ENCODE data around the gene CFAP97. TPM values are rescaled to one million over a fixed set of nuclear protein-coding genes. Genes with fewer than 3 reads are reported as not detected.

CFAP97 gene
- total and polyA plus RNA-seq, 9 of the 15 experiments (the other 6 are each of a cell fraction or from before 2014, with no cell fraction given) = 17.3 to 57.8 (median 44.4) TPM

GRCh38 chr4:185142564-185142911, 61.3 kb downstream of the CFAP97 start (continued):
- TF ChIP-seq CEBPZ (IDR thresholded peaks at IDR 0.05; ENCODE audit: borderline replicate concordance, low read depth, low read length) = no peak
- TF ChIP-seq CEBPB (tag; IDR thresholded peaks at IDR 0.05) = peak; percentile 78

- ATAC-seq = no peak
- WGBS (ENCODE audit: insufficient coverage, low coverage, missing lambda C conversion rate) = 61% methylated on average over 6 of the region's 6 CpGs
- no TSS peak for BruUV-seq (replicated peaks)
- DNase-seq (ENCODE audit: extremely low read depth in 1 of 4, low spot score in 3 of 4) = no peak
- H3K9me1 ChIP-seq (ENCODE audit: control insufficient read depth, insufficient read depth, low read length) = no peaks in the 10 kb centered on the region
- ChIA-PET CTCF (ENCODE audit: low intra/inter-chr PET ratio) (no interaction called here), POLR2A (no interaction called here)
- H3K9me3 ChIP-seq (replicated peaks; ENCODE audit: control insufficient read depth, insufficient read depth, low read depth, low read length) = no peaks in the 10 kb centered on the region
- H4K20me1 ChIP-seq (replicated peaks; ENCODE audit: control insufficient read depth, insufficient read depth, low read length) = no peaks in the 10 kb centered on the region
- in situ Hi-C loops (cut with MboI) (no loop called here), intact Hi-C loops (cut with micrococcal nuclease) (loop anchor here (5.0 kb wide), 1 partner anchor 166 kb away; no protein-coding TSS in a partner anchor)
- no peak overlapping the region for H3K4me2 ChIP-seq (ENCODE audit: insufficient read depth, low read length)
- no peak overlapping the region for H3K27ac ChIP-seq (ENCODE audit: extremely low read depth, low read depth, low read length)
- H3K9ac ChIP-seq (ENCODE audit: insufficient read depth in 1 of 2, low read depth in 2 of 2, low read length in 2 of 2) = no peak overlapping the region
- H3K79me2 ChIP-seq (ENCODE audit: control insufficient read depth, insufficient read depth, low read length) = peaks cover 12% of the 10 kb centered on the region; the same call in 2 of the 3 replicates
- H3K4me1 ChIP-seq (replicated peaks in 1 of 2; ENCODE audit: control insufficient read depth in 2 of 2, insufficient read depth in 2 of 2, low read length in 2 of 2) = peaks cover 3 to 19% of the 10 kb centered on the region in 2 experiments; a peak in 4 of 5 replicates
- peaks cover 22% of the 10 kb centered on the region; the same call in 2 of the 3 replicates for H3K36me3 ChIP-seq (ENCODE audit: control insufficient read depth, insufficient read depth, low read length)
- peak; percentile 54 for FAIRE-seq
- TF ChIP-seq SMARCC2 (IDR thresholded peaks at IDR 0.05; ENCODE audit: low read depth) (no peak), ZNF431 (CRISPR knock-in tag; IDR thresholded peaks at IDR 0.05) (no peak), MCM7 (IDR thresholded peaks at IDR 0.05) (no peak), ZNF134 (CRISPR knock-in tag; conservative IDR thresholded peaks at IDR 0.05) (no peak), ZNF184 (CRISPR knock-in tag; IDR thresholded peaks at IDR 0.05) (no peak), ZFP91 (CRISPR knock-in tag; IDR thresholded peaks at IDR 0.05) (no peak), ILK (tag; IDR thresholded peaks at IDR 0.05; ENCODE audit: borderline replicate concordance, low read depth) (no peak), MXI1 (IDR thresholded peaks at IDR 0.05; ENCODE audit: low read depth, low read length) (no peak), MYNN (IDR thresholded peaks at IDR 0.05) (no peak), MYNN (CRISPR knock-in tag; IDR thresholded peaks at IDR 0.05) (no peak), CBFA2T2 (conservative IDR thresholded peaks at IDR 0.05) (no peak), ZNF717 (CRISPR knock-in tag; IDR thresholded peaks at IDR 0.05) (no peak), ESRRA (IDR thresholded peaks at IDR 0.05; ENCODE audit: borderline replicate concordance, low read depth) (no peak), CBX3 (IDR thresholded peaks at IDR 0.05; ENCODE audit: borderline replicate concordance in 1 of 2, low read length in 2 of 2) (no peak), STAT5A (IDR thresholded peaks at IDR 0.05; ENCODE audit: borderline replicate concordance, low read length) (no peak), ZNF707 (CRISPR knock-in tag; conservative IDR thresholded peaks at IDR 0.05) (no peak), ESRRB (CRISPR knock-in tag; IDR thresholded peaks at IDR 0.05; ENCODE audit: borderline replicate concordance) (no peak), KLF10 (CRISPR knock-in tag; IDR thresholded peaks at IDR 0.05) (no peak)
- peak overlapping the region; percentile 60 for H2AFZ ChIP-seq (ENCODE audit: low read depth, low read length)
- H3K27me3 ChIP-seq (ENCODE audit: control insufficient read depth in 2 of 2, insufficient read depth in 2 of 2, low read length in 2 of 2) = no peaks in the 10 kb centered on the region; a peak in 1 of 5 replicates
- H3K4me3 ChIP-seq = no peak overlapping the region
These were observed 62.0 kb downstream of the CFAP97 start for GRCh38 chr4:185141777-185142176.
